Measurements from ENCODE around the gene RAN. TPM values are rescaled to one million over a fixed set of nuclear protein-coding genes. Genes with fewer than 3 reads are reported as not detected.

The RAN gene
- total RNA-seq: 100 to 1,000 TPM; 157 to 186 (median 162) TPM

DNA sequence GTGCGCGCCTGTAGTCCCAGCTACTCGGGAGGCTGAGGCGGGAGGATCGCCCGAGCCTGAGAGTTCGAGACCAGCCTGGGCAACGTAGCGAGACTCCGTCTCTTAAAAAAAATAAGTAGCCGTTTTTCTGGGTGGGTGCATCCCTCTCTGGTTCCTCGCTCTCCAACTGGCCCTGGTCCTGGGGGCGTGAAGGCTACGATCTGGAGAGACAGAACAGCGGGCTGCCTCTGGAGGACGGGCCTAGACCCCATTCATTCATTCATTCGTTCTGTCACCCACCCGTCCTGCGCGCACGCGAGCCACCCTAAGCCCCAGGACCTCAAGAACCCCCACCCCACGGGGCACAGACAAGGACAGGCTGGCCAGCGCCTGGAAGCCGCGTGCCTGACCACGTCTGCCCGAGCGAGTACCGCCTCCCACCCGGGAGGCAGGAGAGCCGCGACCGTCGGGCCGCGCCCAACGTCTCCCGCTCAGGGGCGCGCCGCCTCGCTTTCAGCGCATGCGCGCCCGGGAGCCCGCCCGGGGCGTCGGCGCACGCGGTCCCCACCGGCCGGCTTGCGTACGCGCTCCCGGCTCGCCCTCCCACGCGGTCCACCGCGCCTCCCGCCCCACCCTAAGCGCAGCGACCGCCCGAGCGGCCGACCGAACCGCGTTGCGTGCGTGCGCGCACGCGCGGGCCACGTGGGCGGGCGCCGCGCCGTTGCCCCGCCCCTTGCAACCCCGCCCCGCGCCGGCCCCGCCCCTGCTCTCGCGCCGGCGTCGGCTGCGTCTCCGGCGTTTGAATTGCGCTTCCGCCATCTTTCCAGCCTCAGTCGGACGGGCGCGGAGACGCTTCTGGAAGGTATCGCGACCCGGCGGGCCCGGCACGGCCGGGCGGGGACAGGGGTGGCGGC, at the start of gene RAN:
TSS of gene RAN (plus strand) at position 781 of the 893 bp plus-strand sequence. CDS start 528 bp downstream, outside the sequence.
- DNase-seq (ENCODE audit: low spot score in 2 of 2): peak; percentile 73 to 85
- intact Hi-C loops (cut with DNase I; ENCODE audit: low total_unique reads): no loop called here
- Histone ChIP-seq H3K9me3 (no peaks in the 10 kb centered on the region), H3K27ac (peak within 1 kb of the TSS; percentile 91), H3K36me3 (peaks cover 6% of the 10 kb centered on the region), H3K4me1 (peaks cover 0 to 7% of the 10 kb centered on the region in 2 donors), H3K4me3 (peak within 1 kb of the TSS; percentile 76 to 93 (median 92)), H3K27me3 (no peaks in the 10 kb centered on the region)
- TF ChIP-seq POLR2A (IDR thresholded peaks at IDR 0.05): no peak
- TF ChIP-seq, protein P1, sequence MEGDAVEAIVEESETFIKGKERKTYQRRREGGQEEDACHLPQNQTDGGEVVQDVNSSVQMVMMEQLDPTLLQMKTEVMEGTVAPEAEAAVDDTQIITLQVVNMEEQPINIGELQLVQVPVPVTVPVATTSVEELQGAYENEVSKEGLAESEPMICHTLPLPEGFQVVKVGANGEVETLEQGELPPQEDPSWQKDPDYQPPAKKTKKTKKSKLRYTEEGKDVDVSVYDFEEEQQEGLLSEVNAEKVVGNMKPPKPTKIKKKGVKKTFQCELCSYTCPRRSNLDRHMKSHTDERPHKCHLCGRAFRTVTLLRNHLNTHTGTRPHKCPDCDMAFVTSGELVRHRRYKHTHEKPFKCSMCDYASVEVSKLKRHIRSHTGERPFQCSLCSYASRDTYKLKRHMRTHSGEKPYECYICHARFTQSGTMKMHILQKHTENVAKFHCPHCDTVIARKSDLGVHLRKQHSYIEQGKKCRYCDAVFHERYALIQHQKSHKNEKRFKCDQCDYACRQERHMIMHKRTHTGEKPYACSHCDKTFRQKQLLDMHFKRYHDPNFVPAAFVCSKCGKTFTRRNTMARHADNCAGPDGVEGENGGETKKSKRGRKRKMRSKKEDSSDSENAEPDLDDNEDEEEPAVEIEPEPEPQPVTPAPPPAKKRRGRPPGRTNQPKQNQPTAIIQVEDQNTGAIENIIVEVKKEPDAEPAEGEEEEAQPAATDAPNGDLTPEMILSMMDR (IDR thresholded peaks at IDR 0.05): no peak
- peak in 1 of 3 donors; percentile 31 for TF ChIP-seq POLR2AphosphoS5 (IDR thresholded peaks at IDR 0.05)

DNA sequence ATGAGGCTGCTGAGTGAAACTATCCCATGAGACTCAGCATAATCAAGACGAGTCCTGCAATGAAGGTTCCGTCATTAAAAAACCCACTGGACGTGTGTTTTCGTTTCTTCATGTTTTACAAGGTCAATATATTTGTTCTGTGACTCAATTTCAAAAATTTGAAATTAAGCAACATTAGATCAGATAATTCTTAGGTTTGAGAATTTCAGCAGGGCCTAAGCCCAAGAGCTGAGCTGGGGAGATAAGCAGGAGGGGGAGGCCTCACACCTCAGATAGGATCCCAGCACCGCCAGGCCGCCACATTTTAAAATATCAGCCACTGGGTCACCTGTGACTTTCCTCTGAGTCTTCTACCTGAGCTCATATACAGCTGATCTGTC, 46.1 kb upstream of the RAN start:
- H3K27me3 ChIP-seq: no peaks in the 10 kb centered on the region
- intact Hi-C loops (cut with DNase I; ENCODE audit: low total_unique reads): no loop called here
- H3K9me3 ChIP-seq: no peaks in the 10 kb centered on the region
- H3K36me3 ChIP-seq: no peaks in the 10 kb centered on the region
- H3K27ac ChIP-seq: no peak overlapping the region
- TF ChIP-seq POLR2A (IDR thresholded peaks at IDR 0.05) (no peak), POLR2AphosphoS5 (IDR thresholded peaks at IDR 0.05) (no peak)
- TF ChIP-seq, protein P1 (IDR thresholded peaks at IDR 0.05): no peak
- H3K4me1 ChIP-seq: no peaks in the 10 kb centered on the region
- DNase-seq (ENCODE audit: low spot score in 2 of 2): no peak
- no peak overlapping the region for H3K4me3 ChIP-seq

DNA sequence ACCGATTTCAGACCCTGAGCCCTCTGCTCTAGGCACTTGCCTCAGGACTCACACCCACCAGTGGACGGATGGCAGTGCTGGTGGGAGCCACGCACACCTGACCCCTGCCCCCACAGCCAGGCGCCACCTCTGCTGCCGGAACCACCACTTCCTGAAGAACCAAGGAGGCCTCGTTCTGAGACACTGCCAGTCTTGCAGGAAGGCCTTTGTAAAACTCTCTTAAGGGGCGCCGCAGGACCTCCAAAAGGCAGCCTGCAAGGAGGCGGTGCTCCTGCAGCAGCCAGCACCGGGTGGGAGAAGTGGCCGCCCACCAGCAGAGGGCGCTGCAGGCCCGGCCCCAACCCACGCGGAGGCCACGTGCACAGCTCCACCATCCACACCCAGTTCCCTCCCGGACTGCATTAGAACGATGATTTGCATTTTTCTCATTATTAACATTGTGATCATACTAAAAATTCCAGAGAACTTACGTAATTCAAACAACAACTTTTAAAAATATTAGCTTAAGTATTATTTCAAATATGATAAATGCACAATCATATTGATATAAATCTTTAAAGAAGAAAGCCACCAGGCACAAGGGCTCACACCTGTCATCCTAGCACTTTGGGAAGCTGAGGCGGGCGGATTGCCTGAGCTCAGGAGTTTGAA, 45.6 kb upstream of the RAN start:
- intact Hi-C loops (cut with DNase I; ENCODE audit: low total_unique reads): no loop called here
- no peak for DNase-seq (ENCODE audit: low spot score in 2 of 2)
- no peaks in the 10 kb centered on the region for H3K27me3 ChIP-seq
- H3K4me1 ChIP-seq: no peaks in the 10 kb centered on the region
- H3K4me3 ChIP-seq: no peak overlapping the region
- TF ChIP-seq, protein P1 (IDR thresholded peaks at IDR 0.05): peak in 1 of 3 donors; percentile 34
- no peak for TF ChIP-seq POLR2AphosphoS5 (IDR thresholded peaks at IDR 0.05)
- H3K9me3 ChIP-seq: no peaks in the 10 kb centered on the region
- H3K36me3 ChIP-seq: no peaks in the 10 kb centered on the region
- no peak overlapping the region for H3K27ac ChIP-seq

DNA sequence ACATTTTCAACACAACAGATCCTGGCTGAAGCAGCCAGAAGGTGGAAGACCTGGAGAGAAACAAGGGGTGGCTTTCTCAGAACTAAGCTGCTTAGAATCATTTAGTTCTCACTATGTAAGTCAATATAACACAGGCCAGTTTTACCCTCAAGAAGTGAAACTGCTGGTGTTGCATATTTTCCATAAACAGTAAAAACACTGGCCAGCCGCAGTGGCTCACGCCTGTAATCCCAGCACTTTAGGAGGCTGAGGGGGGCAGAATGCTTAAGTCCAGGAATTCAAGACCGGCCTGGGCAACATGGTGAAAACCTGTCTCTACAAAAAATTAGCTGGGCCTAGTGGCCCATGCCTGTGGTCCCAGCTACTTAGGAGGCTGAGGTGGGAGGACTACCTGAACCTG, 44.4 kb upstream of the RAN start:
- Histone ChIP-seq H3K4me1 (no peaks in the 10 kb centered on the region), H3K36me3 (no peaks in the 10 kb centered on the region), H3K27ac (peak overlapping the region in 1 of 2 donors; percentile 26), H3K27me3 (no peaks in the 10 kb centered on the region), H3K9me3 (no peaks in the 10 kb centered on the region), H3K4me3 (no peak overlapping the region)
- intact Hi-C loops (cut with DNase I; ENCODE audit: low total_unique reads): no loop called here
- TF ChIP-seq POLR2AphosphoS5 (IDR thresholded peaks at IDR 0.05) (no peak), POLR2A (IDR thresholded peaks at IDR 0.05) (no peak)
- TF ChIP-seq, protein P1 (IDR thresholded peaks at IDR 0.05): no peak
- DNase-seq (ENCODE audit: low spot score in 2 of 2): no peak

DNA sequence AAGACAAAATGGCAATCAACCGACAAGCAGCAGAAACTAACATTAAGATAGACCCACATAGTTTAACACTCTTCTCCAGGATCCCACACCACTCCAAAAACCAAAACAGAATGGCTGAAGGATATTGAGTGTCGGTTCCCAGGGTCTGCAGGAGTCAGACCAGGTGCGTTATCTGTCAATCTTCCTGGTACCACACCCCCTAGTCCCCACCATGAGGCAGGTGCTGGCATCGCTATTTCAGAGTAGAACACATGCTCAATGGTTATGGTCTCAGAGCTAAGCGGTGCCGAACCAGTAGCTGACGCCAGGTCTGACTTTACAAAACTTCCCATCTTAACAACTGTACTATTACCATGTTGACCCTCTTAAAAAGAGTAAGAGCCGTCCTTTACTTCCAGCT, 43.0 kb upstream of the RAN start:
- intact Hi-C loops (cut with DNase I; ENCODE audit: low total_unique reads): no loop called here
- no peak for TF ChIP-seq POLR2A (IDR thresholded peaks at IDR 0.05)
- no peak for TF ChIP-seq POLR2AphosphoS5 (IDR thresholded peaks at IDR 0.05)
- TF ChIP-seq, protein P1 (IDR thresholded peaks at IDR 0.05): no peak
- no peaks in the 10 kb centered on the region for H3K27me3 ChIP-seq
- no peak for DNase-seq (ENCODE audit: low spot score in 2 of 2)
- no peaks in the 10 kb centered on the region for H3K4me1 ChIP-seq
- H3K36me3 ChIP-seq: no peaks in the 10 kb centered on the region
- H3K9me3 ChIP-seq: no peaks in the 10 kb centered on the region
- H3K4me3 ChIP-seq: no peak overlapping the region
- H3K27ac ChIP-seq: no peak overlapping the region
